Bronchial epithelial cell (primary cell): ENCODE measurements around the gene PLEKHG1. TPM values are rescaled to one million over a fixed set of nuclear protein-coding genes. Genes with fewer than 3 reads are reported as not detected.

Source experiments
- DNase-seq: peaks from one replicate; pipeline ENCODE4 v3.0.0-alpha.2; 2010; ENCODE audit warnings: low read depth
- FAIRE-seq: peaks from 2 replicates; lab custom pipeline; 2011; peaks lifted over from hg19 to GRCh38; lab: Jason Lieb, UNC
- H3K27me3 ChIP-seq: 2 replicates; pipeline ENCODE4 v1.5.1; 2011; ENCODE audit warnings: low read length; ENCODE audit not compliant: control insufficient read depth, insufficient read depth
- H3K36me3 ChIP-seq: 2 replicates; pipeline ENCODE4 v1.5.1; 2011; ENCODE audit warnings: low read length; ENCODE audit not compliant: control insufficient read depth, insufficient read depth
- H3K4me3 ChIP-seq: 2 replicates; pipeline ENCODE4 v1.5.1; 2011; ENCODE audit warnings: mild to moderate bottlenecking, low read depth, low read length, control low read depth
- CTCF ChIP-seq: IDR thresholded peaks from 2 replicates; pipeline ENCODE4 v1.5.1; 2011; ENCODE audit warnings: mild to moderate bottlenecking, moderate library complexity, low read length, control low read depth, inconsistent platforms; ENCODE audit not compliant: insufficient read depth, severe bottlenecking
- total RNA-seq: library from RNA; depleted of rRNA; stranded (reverse); fragments of >200 nt; gene quantifications from 2 replicates; pipeline ENCODE4 v1.2.1, GENCODE V29; 2014

The PLEKHG1 gene
- total RNA-seq, 1 donor from 2014 or later: 10.5 TPM

- no peak for FAIRE-seq
- Histone ChIP-seq H3K27me3 (no peaks in the 10 kb centered on the region), H3K36me3 (no peaks in the 10 kb centered on the region), H3K4me3 (no peak overlapping the region)
- no peak for TF ChIP-seq CTCF
- DNase-seq: no peak
Observed at GRCh38 chr6:150634964-150635292, 35.2 kb downstream of the PLEKHG1 start.

GRCh38 chr6:150635906-150636514, 36.3 kb downstream of the PLEKHG1 start:
- TF ChIP-seq CTCF: no peak
- no peak overlapping the region for H3K4me3 ChIP-seq
- H3K27me3 ChIP-seq: no peaks in the 10 kb centered on the region
- FAIRE-seq (no peak), DNase-seq (no peak)
- H3K36me3 ChIP-seq: no peaks in the 10 kb centered on the region

GRCh38 chr6:150636808-150637207, 37.1 kb downstream of the PLEKHG1 start:
- FAIRE-seq (no peak), DNase-seq (no peak)
- TF ChIP-seq CTCF: no peak
- Histone ChIP-seq H3K4me3 (no peak overlapping the region), H3K27me3 (no peaks in the 10 kb centered on the region), H3K36me3 (no peaks in the 10 kb centered on the region)

GRCh38 chr6:150637266-150637665, 37.6 kb downstream of the PLEKHG1 start:
- Histone ChIP-seq H3K36me3 (no peaks in the 10 kb centered on the region), H3K27me3 (no peaks in the 10 kb centered on the region), H3K4me3 (no peak overlapping the region)
- TF ChIP-seq CTCF: no peak
- no peak for DNase-seq
- no peak for FAIRE-seq

- DNase-seq (no peak), FAIRE-seq (no peak)
- Histone ChIP-seq H3K27me3 (no peaks in the 10 kb centered on the region), H3K36me3 (no peaks in the 10 kb centered on the region), H3K4me3 (no peak overlapping the region)
- no peak for TF ChIP-seq CTCF
Observed at GRCh38 chr6:150638267-150638666, 38.6 kb downstream of the PLEKHG1 start.

- no peak overlapping the region for H3K4me3 ChIP-seq
- no peak for FAIRE-seq
- DNase-seq: no peak
- no peaks in the 10 kb centered on the region for H3K27me3 ChIP-seq
- H3K36me3 ChIP-seq: no peaks in the 10 kb centered on the region
- TF ChIP-seq CTCF: no peak
Observed at GRCh38 chr6:150638765-150639164, 39.1 kb downstream of the PLEKHG1 start.
